22Rv1 (cell line): ENCODE results near the gene IGFALS.
A peak's percentile ranks its signal among the peaks of the same experiment; 100 is the strongest.

ENCODE experiments used
- H3K27ac ChIP-seq: fragments of 450-650 bp; 2 replicates; pipeline ENCODE4 v1.5.1; 2017
- CTCF ChIP-seq: fragments of 450-650 bp; IDR thresholded peaks from 2 replicates; pipeline ENCODE4 v1.5.1; 2017; ENCODE audit warnings: mild to moderate bottlenecking
- ZFX ChIP-seq: fragments of 450-650 bp; IDR thresholded peaks from 2 replicates; pipeline ENCODE4 v1.6.1; 2017; ENCODE audit warnings: antibody characterized with exemption, borderline replicate concordance

Gene IGFALS

GRCh38 chr16:1787322-1788094 is 6.0 kb downstream of the IGFALS start:
- no peak overlapping the region for H3K27ac ChIP-seq
- TF ChIP-seq CTCF: no peak
- no peak for TF ChIP-seq ZFX

- no peak for TF ChIP-seq CTCF
- no peak for TF ChIP-seq ZFX
- H3K27ac ChIP-seq: no peak overlapping the region
Measured at GRCh38 chr16:1787056-1787321, 6.5 kb downstream of the IGFALS start.

- 0 out of 2 replicates have a peak, but pooled peaks have one; percentile 9 for TF ChIP-seq CTCF
- no peak for TF ChIP-seq ZFX
- H3K27ac ChIP-seq: no peak overlapping the region
Measured at GRCh38 chr16:1786242-1787055, 7.1 kb downstream of the IGFALS start.

GRCh38 chr16:1785846-1786170 is 7.7 kb downstream of the IGFALS start:
- no peak overlapping the region for H3K27ac ChIP-seq
- TF ChIP-seq ZFX (no peak), CTCF (no peak)

GRCh38 chr16:1784977-1785845 is 8.3 kb downstream of the IGFALS start:
- no peak for TF ChIP-seq CTCF
- no peak for TF ChIP-seq ZFX

GRCh38 chr16:1782408-1783264 is 10.9 kb downstream of the IGFALS start, which contains the start of the genes NUBP2 and SPSB3:
Gene NUBP2, plus strand, starts transcription at chr16:1782960. Its CDS starts 61 bp downstream, at chr16:1783021.
Gene SPSB3, minus strand, starts transcription at chr16:1782571. Its CDS starts 1,088 bp downstream, at chr16:1781483.
- peak within 1 kb of the TSS; percentile 93 for H3K27ac ChIP-seq
- no peak for TF ChIP-seq ZFX

More at GRCh38 chr16:1784977-1785845, 8.3 kb downstream of the IGFALS start:
- no peak overlapping the region for H3K27ac ChIP-seq
